Psoas muscle (tissue), 8 donors: ENCODE measurements around the gene CHIC1. TPM values are rescaled to one million over a fixed set of nuclear protein-coding genes. Genes with fewer than 3 reads are reported as not detected.
"Not testable (repeated sequence)": the region's sequence is repeated elsewhere in the genome, so short reads cannot be mapped to it uniquely, and the experiment has no call there.

Source experiments
- ATAC-seq, 4 donors: fragments of 200-7000 bp; cut with Tn5 transposase; one replicate each; pipeline ENCODE4 v1.9.1; 2020; ENCODE audit warnings: moderate library complexity in 3 of 4, mild to moderate bottlenecking in 2 of 4
- DNase-seq, 2 donors: peaks; one replicate each; pipeline ENCODE4 v3.0.0-alpha.2; 2020
- H3K27ac ChIP-seq: fragments of 200-600 bp; one replicate; pipeline ENCODE4 v1.8.0; 2022
- H3K27me3 ChIP-seq, 3 donors: fragments of 200-600 bp in 1 of 3; one replicate each; pipeline versions ENCODE4 v1.6.1 to v1.8.0; 2013 to 2022; ENCODE audit warnings: low read length in 2 of 3, mild to moderate bottlenecking in 2 of 3, moderate library complexity in 1 of 3; ENCODE audit not compliant: insufficient read depth in 3 of 3
- H3K36me3 ChIP-seq, 2 donors: fragments of 200-600 bp in 1 of 2; one replicate each; pipeline versions ENCODE4 v1.6.1 to v1.8.0; 2013 to 2022; ENCODE audit warnings: low read depth in 1 of 2, mild to moderate bottlenecking in 1 of 2, moderate library complexity in 1 of 2; ENCODE audit not compliant: insufficient read depth in 1 of 2
- H3K4me1 ChIP-seq: fragments of 200-600 bp; one replicate; pipeline ENCODE4 v1.8.0; 2022
- H3K4me3 ChIP-seq: fragments of 200-600 bp; one replicate; pipeline ENCODE4 v1.8.0; 2022; ENCODE audit warnings: mild to moderate bottlenecking
- H3K9me3 ChIP-seq: fragments of 200-600 bp; one replicate; pipeline ENCODE4 v1.8.0; 2022
- CTCF ChIP-seq: fragments of 200-600 bp; IDR thresholded peaks from one replicate; pipeline ENCODE4 v1.8.0; 2022; ENCODE audit warnings: antibody characterized with exemption
- WGBS, 3 donors: extraction: QIAGEN DNeasy Blood & Tissue Kit; methylation state at CpG; one replicate each; pipeline versions ENCODE4 v1.1.6 to v1.1.7; 2013; 5-methylcytosine and 5-hydroxymethylcytosine counted together
- intact Hi-C, 2 donors: fragments of 100-400 bp; cut with DNase I; formaldehyde crosslinking; loops; one replicate each; pipeline versions ENCODE4 v1.11.0 to v1.14.2; 2022
- long read RNA-seq, 2 donors: library from polyadenylated mRNA; unstranded; transcript quantifications; one replicate each; pipeline ENCODE4 v2.0.0, GENCODE V29; 2021
- polyA plus RNA-seq, 3 donors: library from polyadenylated mRNA; stranded (reverse); fragments of 200-250 nt; gene quantifications; one replicate each; pipeline ENCODE4 v1.2.3, GENCODE V29; 2013
- total RNA-seq, 4 donors: library from RNA; stranded (reverse); fragmentation: NEBNext Ultra II Directional in 2 of 4; extraction: Animal tissue kit (Norgen Biotek cat#: 25700) in 2 of 4; gene quantifications; one replicate each; pipeline versions ENCODE4 v1.2.1 to v1.2.4, GENCODE V29; 2021 to 2023
- donor health status: healthy with polysubstance abuse.
- donor health status: DM: no; HTN: no; CAD: no; lungs with moderate emphysema.
- donor health status: Bipolar disorder and iron deficiency.
- donor health status: healthy.
- donor health status: DM: yes; HTN: yes; CAD: no.
- donor health status: DM: no; HTN: no; CAD: no.
- donor health status: DM: no; HTN: no; CAD: no.
- donor health status: DM: yes; HTN: yes; CAD: no.

Gene CHIC1
- total RNA-seq = 1 to 10 TPM; 1.2 to 6.8 (median 4.2) TPM
- 1 to 10 TPM in 1 of 3 donors, under 1 TPM in 2; 0.70 to 2.7 (median 0.90) TPM for polyA plus RNA-seq
- long read RNA-seq, donor 1, full-length matches to known transcripts = 2 of 2 reads
- long read RNA-seq, donor 1, partial matches to known transcripts = 0 of 2 reads
- long read RNA-seq, donor 1, other reads (novel, unspliced or antisense) = 0 of 2 reads
- long read RNA-seq, donor 2 = 0 reads

GRCh38 chrX:73562984-73563737, at the start of gene CHIC1:
CHIC1 (plus strand) TSS chrX:73563197; CDS start chrX:73563285, 88 bp downstream.
- Histone ChIP-seq H3K9me3 (no peaks in the 10 kb centered on the region), H3K4me3 (peak within 1 kb of the TSS; percentile 63), H3K27ac (peak within 1 kb of the TSS; percentile 41), H3K27me3 (peaks cover 0 to 15% (median 0%) of the 10 kb centered on the region in 3 donors), H3K36me3 (no peaks in the 10 kb centered on the region), H3K4me1 (no peaks in the 10 kb centered on the region)
- peak in 3 of 4 donors; percentile 27 to 70 (median 69) for ATAC-seq
- 0 to 19% (median 1%) methylated on average over 38 to 50 of the region's 51 CpGs for WGBS, 3 donors
- intact Hi-C loops = no loop called here
- DNase-seq = peak; percentile 53 to 67
- no peak for TF ChIP-seq CTCF

- 48 to 55% (median 51%) methylated on average over 2 of the region's 2 CpGs for WGBS, 3 donors
- H3K27me3 ChIP-seq, H3K4me3 ChIP-seq, intact Hi-C loops, H3K27ac ChIP-seq, ATAC-seq, DNase-seq, H3K4me1 ChIP-seq, H3K36me3 ChIP-seq, H3K9me3 ChIP-seq: not testable (repeated sequence)
Observed at GRCh38 chrX:73522823-73523222, 40.2 kb upstream of the CHIC1 start.

GRCh38 chrX:73524906-73525305, 38.1 kb upstream of the CHIC1 start:
- Histone ChIP-seq H3K4me3 (no peak overlapping the region), H3K27ac (no peak overlapping the region), H3K4me1 (no peaks in the 10 kb centered on the region), H3K27me3 (no peaks in the 10 kb centered on the region), H3K9me3 (no peaks in the 10 kb centered on the region), H3K36me3 (no peaks in the 10 kb centered on the region)
- DNase-seq (no peak), ATAC-seq (no peak)
- WGBS, 3 donors = 83 to 85% (median 83%) methylated on average over 8 of the region's 8 CpGs
- TF ChIP-seq CTCF = no peak
- intact Hi-C loops = no loop called here

- 25 to 36% (median 28%) methylated on average over 13 of the region's 13 CpGs for WGBS, 3 donors
- ATAC-seq (no peak), DNase-seq (no peak)
- intact Hi-C loops = no loop called here
- H3K27ac ChIP-seq = no peak overlapping the region
- H3K4me3 ChIP-seq = no peak overlapping the region
- no peaks in the 10 kb centered on the region for H3K4me1 ChIP-seq
- TF ChIP-seq CTCF = no peak
- no peaks in the 10 kb centered on the region for H3K9me3 ChIP-seq
- H3K27me3 ChIP-seq = no peaks in the 10 kb centered on the region
- H3K36me3 ChIP-seq = no peaks in the 10 kb centered on the region
Observed at GRCh38 chrX:73525928-73526690, 36.9 kb upstream of the CHIC1 start.

- DNase-seq, H3K4me3 ChIP-seq, ATAC-seq, H3K27ac ChIP-seq, H3K27me3 ChIP-seq, H3K9me3 ChIP-seq, intact Hi-C loops, H3K4me1 ChIP-seq, H3K36me3 ChIP-seq: not testable (repeated sequence)
- 82 to 94% (median 91%) methylated on average over 4 of the region's 4 CpGs for WGBS, 3 donors
Observed at GRCh38 chrX:73531655-73532054, 31.3 kb upstream of the CHIC1 start.
